GM23338 (cell line): ENCODE results near the gene UBTD1. TPM values are rescaled to one million over a fixed set of nuclear protein-coding genes. Genes with fewer than 3 reads are reported as not detected.

Experiments
- CTCF ChIP-seq, 2 experiments: fragments of 200-600 bp in 1 of 2; sonication (generic) in 1 of 2; conservative IDR thresholded peaks; 2 replicates each; pipeline versions ENCODE4 v1.5.1 to v1.6.1; 2016 to 2017; ENCODE audit warnings: antibody characterized with exemption in 2 of 2, low read depth in 2 of 2, mild to moderate bottlenecking in 2 of 2, moderate library complexity in 1 of 2
- ETS1 ChIP-seq: IDR thresholded peaks from 2 replicates; pipeline ENCODE4 v1.6.1; 2016; ENCODE audit warnings: antibody characterized with exemption
- EZH2 ChIP-seq: fragments of 200-600 bp; sonication (generic); IDR thresholded peaks from one replicate; pipeline ENCODE4 v1.8.0; 2017; ENCODE audit warnings: antibody characterized with exemption, mild to moderate bottlenecking, low read depth; ENCODE audit not compliant: unreplicated experiment
- EZH2phosphoT487 ChIP-seq: fragments of 200-600 bp; sonication (generic); IDR thresholded peaks from one replicate; pipeline ENCODE4 v1.8.1; 2018; ENCODE audit warnings: antibody characterized with exemption; ENCODE audit not compliant: unreplicated experiment
- JUNB ChIP-seq: IDR thresholded peaks from one replicate; pipeline ENCODE4 v1.6.1; 2016; ENCODE audit warnings: antibody characterized with exemption; ENCODE audit not compliant: unreplicated experiment
- REST ChIP-seq: IDR thresholded peaks from one replicate; pipeline ENCODE4 v1.6.1; 2018; ENCODE audit warnings: antibody characterized with exemption; ENCODE audit not compliant: unreplicated experiment
- STAT1 ChIP-seq: IDR thresholded peaks from one replicate; pipeline ENCODE4 v1.6.1; 2016; ENCODE audit warnings: antibody characterized with exemption; ENCODE audit not compliant: unreplicated experiment
- ZNF114 ChIP-seq: fragments of 250-450 bp; sonication (Bioruptor Pico); IDR thresholded peaks from 2 replicates; pipeline ENCODE4 v1.5.0; 2020; ENCODE audit warnings: mild to moderate bottlenecking, moderate library complexity
- ZNF331 ChIP-seq: fragments of 250-450 bp; sonication (Bioruptor Pico); IDR thresholded peaks from 2 replicates; pipeline ENCODE4 v1.5.0; 2020; ENCODE audit warnings: low read depth, mild to moderate bottlenecking, moderate library complexity
- ZNF462 ChIP-seq: fragments of 250-450 bp; sonication (Bioruptor Pico); IDR thresholded peaks from 2 replicates; pipeline ENCODE4 v1.5.0; 2020; ENCODE audit warnings: mild to moderate bottlenecking, moderate library complexity
- polyA plus RNA-seq: library from polyadenylated mRNA; unstranded; fragments of >200 nt; fragmentation: Nextera tagmentation; extraction: Ambion mirVana; gene quantifications from 2 replicates; pipeline ENCODE4 v1.2.1, GENCODE V29; 2016
- total RNA-seq: library from RNA; depleted of rRNA; stranded (reverse); fragments of >200 nt; shearing (Covaris generic); gene quantifications from 2 replicates; pipeline ENCODE4 v1.2.3, GENCODE V29; 2014

Gene UBTD1
- total and polyA plus RNA-seq, 2 experiments from 2014 or later, result 17.3 to 29.0 TPM

- no peak for TF ChIP-seq ZNF462 (CRISPR knock-in tag)
- no peak for TF ChIP-seq JUNB
- no peak for TF ChIP-seq STAT1
- no peak for TF ChIP-seq CTCF (conservative IDR thresholded peaks at IDR 0.05; ENCODE audit: low read depth in 2 of 2)
- TF ChIP-seq EZH2, result no peak
- no peak for TF ChIP-seq EZH2phosphoT487
- TF ChIP-seq ZNF331 (CRISPR knock-in tag), result no peak
- no peak for TF ChIP-seq ETS1
- TF ChIP-seq REST, result no peak
- no peak for TF ChIP-seq ZNF114
Measured at GRCh38 chr10:97522937-97523336, 24.2 kb downstream of the UBTD1 start (continued).
